HG03342 (cell line): ENCODE results near the gene PSTPIP2.
"Not testable (repeated sequence)": the region's sequence is repeated elsewhere in the genome, so short reads cannot be mapped to it uniquely, and the experiment has no call there.

Experiments
- ATAC-seq: cut with Tn5 transposase; IDR thresholded peaks from one replicate; pipeline ENCODE4 v1.9.1; 2021; ENCODE audit warnings: mild to moderate bottlenecking, moderate library complexity; ENCODE audit not compliant: unreplicated experiment

The PSTPIP2 gene

DNA sequence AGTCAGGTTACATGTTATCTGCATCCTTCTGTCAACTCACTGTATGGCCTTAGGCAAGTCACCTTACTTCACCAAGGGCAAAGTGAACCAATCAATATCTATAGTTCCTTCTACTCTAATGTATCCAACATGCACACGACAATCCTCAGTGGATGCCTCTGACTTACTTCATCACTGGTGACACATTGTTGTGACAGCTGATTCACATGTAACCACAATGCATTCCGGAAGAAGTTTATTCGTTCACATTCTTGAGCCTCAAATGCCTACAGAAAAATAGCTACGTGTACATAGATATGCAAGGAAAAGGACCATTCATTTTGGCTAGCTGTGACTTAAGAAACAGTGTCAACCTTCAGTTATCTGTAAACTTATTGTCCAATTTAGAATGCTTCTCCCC is 78.6 kb downstream of the PSTPIP2 start:
- ATAC-seq = no peak

DNA sequence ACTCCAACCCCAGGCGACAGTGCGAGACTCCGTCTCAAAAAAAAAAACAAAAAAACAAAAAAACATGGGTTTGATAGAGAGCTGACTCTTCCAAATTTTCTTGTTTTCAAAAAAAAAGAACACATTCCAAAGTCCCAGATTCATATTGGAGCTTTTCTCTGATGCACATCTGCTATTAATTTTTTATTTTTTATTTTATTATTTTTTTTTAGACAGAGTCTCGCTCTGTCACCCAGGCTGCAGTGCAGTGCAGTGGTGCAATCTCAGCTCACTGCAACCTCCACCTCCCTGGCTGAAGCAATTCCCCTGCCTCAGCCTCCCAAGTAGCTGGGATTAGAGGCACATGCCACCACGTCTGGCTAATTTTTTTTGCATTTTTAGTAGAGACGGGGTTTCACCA is 79.5 kb downstream of the PSTPIP2 start:
- not testable (repeated sequence) for ATAC-seq

DNA sequence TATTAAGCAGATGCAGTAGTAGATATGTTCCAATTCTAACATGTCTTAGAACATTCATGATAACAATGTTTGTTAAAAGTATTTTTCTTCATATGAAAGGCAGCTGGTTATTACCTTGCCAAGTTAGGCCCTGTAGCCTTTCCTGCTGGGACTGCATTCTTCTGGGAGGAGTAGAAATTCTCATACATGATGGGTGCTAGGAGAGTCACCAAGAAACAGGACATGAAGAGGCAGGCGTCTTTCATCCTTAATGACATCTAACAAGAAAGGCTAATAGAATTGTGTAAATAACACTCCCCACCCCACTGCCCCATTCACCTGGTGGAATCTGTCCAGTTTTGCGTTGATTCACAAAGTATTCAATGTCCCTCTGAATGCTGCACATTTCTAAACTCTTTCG is 80.3 kb downstream of the PSTPIP2 start:
- ATAC-seq = no peak

DNA sequence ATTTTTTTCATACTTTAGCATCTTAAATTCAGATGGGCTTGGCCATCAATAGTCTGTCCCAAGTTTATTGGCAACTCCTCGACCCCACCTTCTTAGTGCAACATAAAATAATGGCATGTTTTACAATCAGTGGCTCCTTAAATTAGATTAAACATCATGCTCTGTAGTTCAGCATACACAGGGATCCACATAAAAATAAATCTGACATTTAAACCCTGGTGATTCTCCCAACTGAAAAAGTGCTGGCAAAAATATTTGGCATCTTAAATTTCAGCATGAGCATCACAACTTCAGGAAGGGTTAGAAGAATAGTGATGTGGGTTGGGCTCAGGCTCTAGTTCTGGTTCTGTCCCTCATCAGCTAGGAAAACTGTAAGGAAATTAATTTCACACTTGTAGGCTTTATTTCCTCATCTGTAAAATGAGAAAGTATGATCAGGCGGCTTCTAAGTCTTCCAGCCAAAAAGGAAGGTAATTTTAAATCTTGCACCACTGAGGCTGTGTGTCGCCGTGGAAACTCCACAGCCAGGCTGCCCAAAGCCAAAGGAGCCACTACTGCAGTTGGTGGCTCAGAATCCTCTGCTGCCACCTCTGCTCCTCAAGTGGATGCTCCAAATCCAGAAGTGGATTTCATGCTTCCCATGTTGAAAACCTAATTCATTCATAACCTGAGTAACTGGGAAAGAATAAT is 87.4 kb downstream of the PSTPIP2 start:
- no peak for ATAC-seq

- ATAC-seq = no peak
These were observed 90.2 kb downstream of the PSTPIP2 start for GRCh38 chr18:45981821-45982220.

DNA sequence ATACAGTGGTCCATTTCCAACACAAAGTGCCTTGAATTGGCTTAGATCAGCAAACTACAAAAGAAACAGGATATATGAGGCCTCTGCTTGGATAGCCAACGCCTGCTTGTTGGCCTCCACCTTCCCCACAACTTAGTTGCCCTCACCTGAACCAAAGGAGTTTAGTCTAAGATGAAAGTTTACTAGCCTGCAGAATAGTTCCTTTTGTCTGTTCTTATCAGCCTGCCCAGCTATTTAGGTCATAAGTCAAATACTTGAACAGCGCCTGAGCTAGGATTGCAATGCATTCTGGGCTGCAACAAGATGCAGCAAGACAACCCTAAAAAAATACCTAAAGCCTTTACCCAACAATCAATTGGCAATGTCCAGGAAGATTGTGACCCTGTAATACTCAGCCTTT is 91.8 kb downstream of the PSTPIP2 start:
- ATAC-seq = no peak

GRCh38 chr18:45978084-45978483 is 94.0 kb downstream of the PSTPIP2 start:
- no peak for ATAC-seq

DNA sequence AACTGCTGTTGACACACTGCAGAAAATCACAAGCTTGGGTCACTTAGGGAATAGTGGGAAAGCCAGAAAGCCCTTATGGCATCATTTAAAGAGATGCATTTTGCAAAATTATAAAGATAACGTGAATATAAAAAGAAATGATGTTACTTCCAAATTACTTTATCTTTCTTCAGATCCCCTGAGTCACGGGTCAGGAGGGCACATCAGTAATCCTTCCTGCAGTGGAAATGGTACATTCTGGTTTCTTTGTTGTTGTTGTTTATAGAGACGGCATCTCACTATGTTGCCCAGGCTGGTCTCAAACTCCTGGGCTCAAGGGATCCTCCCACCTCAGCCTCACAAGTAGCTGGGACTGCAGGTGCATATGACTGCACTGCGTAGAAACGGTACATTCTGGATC is 95.1 kb downstream of the PSTPIP2 start:
- ATAC-seq = no peak

DNA sequence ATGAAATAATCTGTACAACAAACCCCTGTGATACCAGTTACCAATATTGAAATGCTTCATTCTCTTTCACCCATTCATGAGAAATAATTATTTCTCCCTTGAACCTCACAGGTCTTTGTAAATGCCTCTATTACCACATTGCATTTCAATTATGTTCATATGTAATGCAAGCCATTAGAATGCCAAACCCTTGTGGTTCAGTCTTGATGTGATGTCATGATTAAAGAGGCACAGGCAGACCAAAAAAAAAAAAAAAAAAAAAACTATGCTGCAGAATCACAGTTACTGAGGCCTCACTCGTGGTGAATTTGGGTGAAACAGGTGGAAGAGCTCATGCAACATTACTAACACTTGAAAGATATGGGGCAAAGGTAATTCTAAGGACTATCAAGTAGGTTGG is 95.5 kb downstream of the PSTPIP2 start:
- no peak for ATAC-seq

- ATAC-seq = no peak
These were observed 97.9 kb downstream of the PSTPIP2 start for GRCh38 chr18:45974088-45974536.

DNA sequence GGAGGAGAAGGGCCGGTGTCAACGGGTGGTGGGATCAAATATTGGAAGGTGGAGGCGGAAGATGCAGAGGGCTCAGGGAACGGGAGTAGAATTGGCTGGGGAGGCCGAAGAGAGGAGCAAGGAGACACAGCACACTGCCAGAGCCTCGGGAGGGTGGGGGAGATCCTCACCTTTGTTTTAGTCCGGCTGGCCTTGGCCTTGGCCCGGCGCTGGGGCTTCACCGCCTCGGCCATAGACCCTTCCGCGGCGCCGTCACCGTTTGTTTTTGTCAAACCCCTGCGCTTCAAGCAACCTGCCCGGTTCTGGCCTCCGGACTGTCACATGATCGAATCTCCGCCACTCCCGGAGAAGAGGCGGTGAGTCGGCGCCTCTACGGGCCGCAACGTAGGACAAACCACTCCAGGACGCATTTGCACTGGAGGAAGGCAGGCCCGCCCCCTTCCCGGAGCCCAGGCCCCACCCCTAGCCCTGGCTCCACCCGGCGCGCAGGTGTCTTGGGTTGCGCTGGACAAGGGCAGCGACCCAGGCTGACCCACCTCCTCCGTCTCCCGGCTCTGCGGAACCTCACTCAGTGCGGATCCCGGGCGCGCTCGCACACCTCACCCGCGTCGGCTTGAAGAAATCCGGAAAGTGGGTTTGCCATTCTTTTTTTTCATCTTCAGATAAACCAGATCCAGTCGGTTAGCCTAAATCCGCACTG is 104.9 kb downstream of the PSTPIP2 start, which contains the start of gene EPG5:
Gene EPG5, minus strand, starts transcription at position 323 of the 700 bp plus-strand sequence. Its CDS starts 90 bp downstream, at position 233.
- peak; percentile 97 for ATAC-seq

- ATAC-seq = not testable (repeated sequence)
These were observed 107.1 kb downstream of the PSTPIP2 start for GRCh38 chr18:45964913-45965312.

- no peak for ATAC-seq
These were observed 109.2 kb downstream of the PSTPIP2 start for GRCh38 chr18:45962866-45963265.

GRCh38 chr18:45962461-45962860 is 109.6 kb downstream of the PSTPIP2 start:
- no peak for ATAC-seq

- ATAC-seq = not testable (repeated sequence)
These were observed 112.6 kb downstream of the PSTPIP2 start for GRCh38 chr18:45959484-45959883.

- ATAC-seq = no peak
These were observed 113.3 kb downstream of the PSTPIP2 start for GRCh38 chr18:45958730-45959129.

- no peak for ATAC-seq
These were observed 114.0 kb downstream of the PSTPIP2 start for GRCh38 chr18:45958027-45958426.

DNA sequence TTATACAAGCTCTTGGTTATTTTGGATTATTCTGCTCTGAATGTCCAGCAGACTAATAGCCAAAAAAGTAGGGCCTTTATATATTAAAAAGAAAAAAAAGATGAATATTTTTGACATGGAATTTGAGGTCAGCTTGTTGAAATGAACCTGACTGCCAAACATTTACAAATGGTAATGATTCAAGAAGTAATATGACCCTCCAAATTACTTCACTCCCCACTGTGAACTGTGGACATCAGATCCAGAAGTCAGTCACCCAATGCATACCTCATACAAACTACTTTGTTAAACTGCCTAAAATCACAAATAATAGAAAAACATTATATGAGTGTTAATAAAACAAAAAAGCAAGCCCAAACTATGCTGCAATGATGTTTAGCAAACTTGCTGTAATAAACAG is 115.0 kb downstream of the PSTPIP2 start:
- ATAC-seq = no peak

- no peak for ATAC-seq
These were observed 117.8 kb downstream of the PSTPIP2 start for GRCh38 chr18:45954070-45954934.

DNA sequence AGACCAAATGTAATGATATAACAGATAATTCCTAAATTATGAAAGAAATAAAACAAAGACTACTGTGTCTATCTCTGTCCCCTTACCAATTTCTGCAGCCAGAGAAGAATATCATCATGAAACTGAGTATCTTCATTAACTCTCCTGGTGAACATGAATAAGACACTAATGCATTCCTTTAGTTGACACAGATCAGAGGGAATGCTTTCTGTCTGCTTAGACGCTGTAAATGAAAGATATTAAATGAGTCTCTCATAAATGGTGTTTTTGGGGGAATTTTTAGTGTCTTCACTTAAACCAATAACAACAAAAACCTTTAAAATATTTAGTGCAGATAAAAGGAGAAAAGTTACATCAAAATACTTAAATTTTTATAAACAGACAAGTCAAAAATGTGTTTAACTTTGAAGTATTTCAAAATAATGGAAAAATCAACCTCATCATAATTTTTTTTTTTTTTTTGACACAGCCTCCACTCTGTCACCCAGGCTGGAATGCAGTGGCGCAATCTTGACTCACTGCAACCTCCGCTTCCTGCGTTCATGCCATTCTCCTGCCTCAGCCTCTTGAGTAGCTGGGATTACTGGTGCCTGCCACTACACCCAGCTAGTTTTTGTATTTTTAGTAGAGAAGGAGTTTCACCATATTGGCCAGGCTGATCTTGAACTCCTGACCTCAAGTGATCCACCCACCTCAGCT is 120.9 kb downstream of the PSTPIP2 start:
- no peak for ATAC-seq

DNA sequence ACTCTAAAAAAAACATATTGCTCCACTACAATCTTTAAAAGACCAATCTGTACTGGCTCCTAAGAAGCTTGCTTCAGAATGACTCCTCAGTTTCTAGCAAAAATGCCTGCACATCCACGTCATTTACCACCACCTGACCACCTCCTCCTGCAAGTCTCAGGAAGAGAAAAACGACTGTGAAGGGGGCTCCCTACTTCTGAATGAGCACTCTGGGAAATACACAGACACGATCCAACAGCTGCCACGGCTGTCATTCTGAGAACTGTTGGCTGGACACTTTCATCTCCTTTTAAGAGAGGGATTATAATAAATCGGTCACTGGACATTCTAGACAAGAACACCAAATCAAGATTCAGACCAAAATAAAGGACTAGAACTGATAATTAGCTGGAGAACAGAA is 126.4 kb downstream of the PSTPIP2 start:
- no peak for ATAC-seq
